Mucosa of descending colon (tissue), 3 donors: ENCODE measurements around the gene NOL11. TPM values are rescaled to one million over a fixed set of nuclear protein-coding genes. Genes with fewer than 3 reads are reported as not detected.

ENCODE experiments used
- ATAC-seq: fragments of 200-7000 bp; cut with Tn5 transposase; one replicate; pipeline ENCODE4 v1.9.1; 2020; ENCODE audit warnings: mild to moderate bottlenecking, moderate library complexity
- DNase-seq, 3 donors: peaks; one replicate each; pipeline ENCODE4 v3.0.0-alpha.2; 2020
- H3K36me3 ChIP-seq: fragments of 200-600 bp; one replicate; pipeline ENCODE4 v1.8.0; 2021; ENCODE audit warnings: low read depth, mild to moderate bottlenecking
- H3K4me1 ChIP-seq: fragments of 200-600 bp; one replicate; pipeline ENCODE4 v1.8.0; 2021; ENCODE audit warnings: low read depth, mild to moderate bottlenecking
- H3K4me3 ChIP-seq: fragments of 200-600 bp; one replicate; pipeline ENCODE4 v1.8.0; 2021; ENCODE audit warnings: mild to moderate bottlenecking
- H3K9me3 ChIP-seq: fragments of 200-600 bp; one replicate; pipeline ENCODE4 v1.8.0; 2021; ENCODE audit warnings: mild to moderate bottlenecking
- CTCF ChIP-seq: fragments of 200-600 bp; IDR thresholded peaks from one replicate; pipeline ENCODE4 v1.8.0; 2022; ENCODE audit warnings: antibody characterized with exemption, mild to moderate bottlenecking
- intact Hi-C, 2 donors: fragments of 100-400 bp; cut with DNase I in 1 of 2; cut with micrococcal nuclease in 1 of 2; formaldehyde crosslinking; loops; one replicate each; pipeline versions ENCODE4 v1.11.0 to v1.11.1; 2022; cut with DNase I, micrococcal nuclease
- long read RNA-seq, 2 donors: library from polyadenylated mRNA; unstranded; transcript quantifications; one replicate each; pipeline ENCODE4 v2.0.0, GENCODE V29; 2019 to 2021
- total RNA-seq, 3 donors: library from RNA; stranded (reverse); fragmentation: NEBNext Ultra II Directional in 2 of 3; extraction: Animal tissue kit (Norgen Biotek cat#: 25700) in 2 of 3; gene quantifications; one replicate each; pipeline versions ENCODE4 v1.2.1 to v1.2.4, GENCODE V29; 2021 to 2023
- donor health status: DM: no; HTN: no; CAD: no; lungs with moderate emphysema.
- donor health status: DM: no; HTN: no; CAD: no.
- donor health status: DM: no; HTN: yes; CAD: no.

The NOL11 gene
- 10 to 100 TPM; 34.9 to 37.1 (median 35.1) TPM for total RNA-seq
- long read RNA-seq, donor 1, transcript NOL11-201 (18 exons, 2,947 nt), result major isoform, 15 of 20 reads
- long read RNA-seq, donor 1, partial matches to known transcripts, result 4 of 20 reads
- long read RNA-seq, donor 1, other reads (novel, unspliced or antisense), result 1 of 20 reads
- long read RNA-seq, donor 2, transcript NOL11-201 (18 exons, 2,947 nt), result major isoform, 6 of 7 reads
- long read RNA-seq, donor 2, partial matches to known transcripts, result 1 of 7 reads
- long read RNA-seq, donor 2, other reads (novel, unspliced or antisense), result 0 of 7 reads

GRCh38 chr17:67717624-67718324 is at the start of gene NOL11:
Gene NOL11, plus strand, starts transcription at chr17:67717936. Its CDS starts 12 bp downstream, at chr17:67717948.
- Histone ChIP-seq H3K4me3 (peak within 1 kb of the TSS; percentile 93), H3K36me3 (peaks cover 6% of the 10 kb centered on the region), H3K9me3 (no peaks in the 10 kb centered on the region), H3K4me1 (peaks cover 13% of the 10 kb centered on the region)
- peak; percentile 96 for TF ChIP-seq CTCF
- intact Hi-C loops, result no loop called here
- ATAC-seq (peak; percentile 100), DNase-seq (peak; percentile 99 to 100 (median 99))

GRCh38 chr17:67671493-67671892 is 46.2 kb upstream of the NOL11 start:
- ATAC-seq (no peak), DNase-seq (no peak)
- intact Hi-C loops, result no loop called here
- H3K9me3 ChIP-seq, result no peaks in the 10 kb centered on the region
- no peaks in the 10 kb centered on the region for H3K36me3 ChIP-seq
- no peaks in the 10 kb centered on the region for H3K4me1 ChIP-seq
- TF ChIP-seq CTCF, result no peak
- no peak overlapping the region for H3K4me3 ChIP-seq

- H3K4me1 ChIP-seq, result no peaks in the 10 kb centered on the region
- no peak overlapping the region for H3K4me3 ChIP-seq
- intact Hi-C loops, result no loop called here
- H3K9me3 ChIP-seq, result no peaks in the 10 kb centered on the region
- ATAC-seq, result peak; percentile 40
- TF ChIP-seq CTCF, result no peak
- no peaks in the 10 kb centered on the region for H3K36me3 ChIP-seq
- DNase-seq, result no peak
Measured at GRCh38 chr17:67672592-67673335, 45.0 kb upstream of the NOL11 start.

- DNase-seq, result no peak
- no peaks in the 10 kb centered on the region for H3K4me1 ChIP-seq
- no peak for TF ChIP-seq CTCF
- no peak for ATAC-seq
- no peak overlapping the region for H3K4me3 ChIP-seq
- H3K9me3 ChIP-seq, result no peaks in the 10 kb centered on the region
- H3K36me3 ChIP-seq, result no peaks in the 10 kb centered on the region
- intact Hi-C loops, result no loop called here
Measured at GRCh38 chr17:67675481-67675880, 42.3 kb upstream of the NOL11 start.

- Histone ChIP-seq H3K36me3 (no peaks in the 10 kb centered on the region), H3K4me3 (no peak overlapping the region), H3K4me1 (no peaks in the 10 kb centered on the region), H3K9me3 (no peaks in the 10 kb centered on the region)
- DNase-seq (no peak), ATAC-seq (no peak)
- no peak for TF ChIP-seq CTCF
- intact Hi-C loops, result no loop called here
Measured at GRCh38 chr17:67676305-67676704, 41.4 kb upstream of the NOL11 start.
